COR-L47 (cell line): ENCODE data around the gene SLC29A3.

ENCODE experiments used
- DNase-seq: peaks from one replicate; lab custom pipeline; 2025; lab: John Stamatoyannopoulos, UW

The SLC29A3 gene

DNA sequence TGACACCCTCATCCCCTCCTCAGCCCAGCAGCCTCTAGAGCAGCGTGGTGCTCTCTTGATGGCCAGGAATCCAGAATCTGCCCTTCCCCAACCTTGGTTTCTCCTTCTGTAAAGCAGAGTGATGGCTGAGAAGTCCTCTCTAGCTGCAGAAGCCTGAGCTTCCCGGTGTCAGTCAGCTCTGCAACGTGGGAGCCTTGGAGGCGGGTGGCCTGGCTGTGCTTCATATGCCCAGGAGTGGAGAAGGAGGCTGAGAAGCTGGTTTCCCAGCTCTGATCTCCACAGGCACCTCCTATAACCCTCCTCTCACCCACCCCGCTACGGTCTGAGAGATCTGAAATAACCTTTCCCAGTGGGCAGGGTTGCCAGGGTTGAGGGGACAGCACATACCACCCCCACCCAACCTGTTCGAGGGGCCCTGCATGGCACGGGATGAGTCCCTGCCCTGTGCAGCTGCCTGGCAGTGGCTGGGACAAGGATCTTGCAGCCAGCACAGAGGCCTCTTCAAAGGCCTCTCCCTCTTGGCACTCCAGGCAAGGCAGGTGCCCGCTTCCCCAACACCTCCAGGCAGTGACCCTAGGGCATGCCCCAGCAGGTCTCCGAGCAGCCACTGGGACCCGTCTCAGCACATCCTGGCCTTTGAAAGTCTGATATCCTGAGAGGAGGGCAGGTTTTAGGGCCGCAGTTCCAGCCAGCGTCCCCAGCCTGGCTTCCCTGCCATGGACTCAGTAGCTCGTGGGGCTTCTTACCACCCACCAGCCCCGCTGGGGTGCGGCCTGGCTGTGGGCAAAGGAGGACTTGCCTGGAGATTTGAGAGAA lies 18.3 kb upstream of the SLC29A3 start:
- DNase-seq, result no peak

DNA sequence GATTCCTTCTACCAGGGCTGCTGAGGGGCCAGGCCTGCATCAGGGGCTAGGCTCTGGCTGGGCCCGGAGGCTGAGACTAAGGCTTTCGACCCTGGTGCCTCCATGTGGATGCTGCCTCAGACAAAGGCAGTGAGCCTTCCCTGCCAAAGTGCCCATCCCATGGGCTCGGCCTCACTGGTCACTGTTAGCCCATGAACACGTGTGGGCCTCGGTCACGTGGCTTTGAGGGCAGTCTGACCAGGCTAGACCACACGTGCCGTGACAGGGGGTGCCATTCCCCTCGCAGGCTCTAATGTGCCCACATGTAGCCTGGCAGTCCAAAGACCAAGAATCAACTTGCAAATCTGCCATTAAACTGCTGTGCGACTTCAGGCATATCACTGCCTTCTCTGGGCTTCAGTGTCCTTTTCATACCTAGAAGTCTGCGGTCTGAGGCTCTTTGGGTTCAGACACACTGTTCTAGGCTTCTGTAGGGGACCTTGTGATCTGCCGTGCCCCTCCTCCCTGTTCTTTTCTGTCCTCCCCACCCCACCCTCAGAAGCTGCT lies 17.6 kb upstream of the SLC29A3 start:
- DNase-seq, result no peak

GRCh38 chr10:71302451-71302850 lies 16.6 kb upstream of the SLC29A3 start:
- no peak for DNase-seq

- DNase-seq, result peak; percentile 34
Measured at GRCh38 chr10:71302874-71303568, 16.0 kb upstream of the SLC29A3 start.

- no peak for DNase-seq
Measured at GRCh38 chr10:71303569-71303907, 15.5 kb upstream of the SLC29A3 start.

DNA sequence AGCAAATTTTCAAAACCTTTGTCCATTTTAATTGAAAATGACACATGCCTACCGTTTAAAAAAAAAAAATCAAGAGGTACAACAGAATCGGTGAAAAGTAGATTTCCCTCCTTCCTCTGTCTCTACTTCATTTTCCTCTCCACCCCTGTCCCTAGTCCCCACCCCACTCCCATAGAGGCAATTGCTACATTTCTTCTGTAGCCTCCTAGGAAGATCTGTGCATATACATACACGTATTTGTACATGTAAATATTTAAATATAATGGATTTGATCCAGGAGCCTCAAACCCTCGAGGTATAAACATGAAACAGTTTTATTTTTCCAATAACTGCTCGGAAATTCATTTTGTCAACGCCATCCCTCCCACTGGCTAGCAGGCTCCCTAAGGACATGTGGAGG lies 14.1 kb upstream of the SLC29A3 start:
- no peak for DNase-seq

DNA sequence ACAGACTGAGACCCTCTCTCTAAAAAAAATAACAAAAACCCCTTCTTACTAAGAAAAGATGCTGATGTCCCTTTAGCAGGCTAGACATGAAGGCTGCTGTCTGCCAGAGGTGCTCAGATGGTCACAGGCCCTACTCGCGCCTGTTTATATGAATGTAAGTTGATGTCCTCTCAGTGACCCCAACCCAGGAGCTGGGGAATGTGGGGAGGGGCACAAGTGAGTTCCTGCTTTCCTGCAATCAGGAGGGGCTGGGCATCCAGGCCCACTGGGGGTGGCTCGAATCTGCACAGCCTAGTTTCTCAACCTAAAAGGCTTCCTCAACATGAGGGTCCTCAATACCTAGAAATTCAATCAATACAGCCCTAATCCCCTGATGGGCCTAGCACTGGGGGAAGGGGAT lies 12.1 kb upstream of the SLC29A3 start:
- no peak for DNase-seq

DNA sequence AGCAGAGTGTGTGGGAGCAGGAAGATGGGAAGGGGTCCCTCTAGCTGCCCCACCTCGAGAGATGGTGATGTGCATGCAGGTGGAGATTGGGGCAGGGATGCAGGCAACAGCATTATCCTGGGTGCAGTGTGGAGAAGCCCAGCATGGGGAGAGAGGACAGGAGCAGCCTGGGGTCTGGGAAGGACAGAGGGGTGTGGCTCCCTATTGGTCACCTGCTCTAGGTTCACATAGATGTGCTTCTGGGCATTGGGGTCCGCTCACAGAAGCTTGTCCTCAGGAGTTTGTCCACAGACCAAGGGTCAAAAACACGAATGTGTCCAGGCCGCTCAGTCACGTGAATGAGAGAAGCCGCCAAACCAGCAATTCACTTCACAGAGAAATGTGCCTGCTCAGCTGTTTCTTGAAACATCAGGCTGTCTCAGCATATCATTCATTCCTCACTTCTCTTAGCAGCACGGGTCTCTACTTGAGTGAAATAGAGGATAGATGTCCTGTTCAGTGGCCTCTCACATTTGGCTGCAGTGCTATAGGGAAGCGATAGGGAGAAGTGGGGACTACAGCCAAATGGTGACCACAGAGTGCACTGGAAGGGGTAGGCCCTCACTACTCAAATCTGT lies 11.5 kb upstream of the SLC29A3 start:
- DNase-seq, result no peak

GRCh38 chr10:71308244-71308643 lies 10.8 kb upstream of the SLC29A3 start:
- no peak for DNase-seq

DNA sequence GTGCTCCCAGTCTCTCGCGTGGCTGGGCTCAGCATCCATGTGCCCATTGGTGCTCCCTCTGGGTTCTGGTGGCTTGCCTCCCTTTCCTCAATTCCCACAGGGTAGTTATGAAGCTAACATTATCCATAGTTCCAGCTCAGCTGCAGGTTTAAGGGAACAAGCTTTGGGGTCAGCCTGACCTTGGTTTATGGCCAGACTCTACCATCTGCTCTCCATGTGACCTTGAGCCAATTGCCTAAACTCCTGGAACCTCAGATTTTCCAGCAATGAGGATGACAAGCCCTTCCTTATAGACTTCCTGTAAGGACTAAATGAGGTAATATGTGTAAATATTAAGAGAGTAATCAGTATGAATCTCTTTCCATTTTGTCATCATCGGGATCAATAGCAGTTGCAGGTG lies 10.1 kb upstream of the SLC29A3 start:
- DNase-seq, result no peak

GRCh38 chr10:71309919-71310318 lies 9.1 kb upstream of the SLC29A3 start:
- DNase-seq, result no peak

GRCh38 chr10:71312220-71312619 lies 6.8 kb upstream of the SLC29A3 start:
- no peak for DNase-seq

DNA sequence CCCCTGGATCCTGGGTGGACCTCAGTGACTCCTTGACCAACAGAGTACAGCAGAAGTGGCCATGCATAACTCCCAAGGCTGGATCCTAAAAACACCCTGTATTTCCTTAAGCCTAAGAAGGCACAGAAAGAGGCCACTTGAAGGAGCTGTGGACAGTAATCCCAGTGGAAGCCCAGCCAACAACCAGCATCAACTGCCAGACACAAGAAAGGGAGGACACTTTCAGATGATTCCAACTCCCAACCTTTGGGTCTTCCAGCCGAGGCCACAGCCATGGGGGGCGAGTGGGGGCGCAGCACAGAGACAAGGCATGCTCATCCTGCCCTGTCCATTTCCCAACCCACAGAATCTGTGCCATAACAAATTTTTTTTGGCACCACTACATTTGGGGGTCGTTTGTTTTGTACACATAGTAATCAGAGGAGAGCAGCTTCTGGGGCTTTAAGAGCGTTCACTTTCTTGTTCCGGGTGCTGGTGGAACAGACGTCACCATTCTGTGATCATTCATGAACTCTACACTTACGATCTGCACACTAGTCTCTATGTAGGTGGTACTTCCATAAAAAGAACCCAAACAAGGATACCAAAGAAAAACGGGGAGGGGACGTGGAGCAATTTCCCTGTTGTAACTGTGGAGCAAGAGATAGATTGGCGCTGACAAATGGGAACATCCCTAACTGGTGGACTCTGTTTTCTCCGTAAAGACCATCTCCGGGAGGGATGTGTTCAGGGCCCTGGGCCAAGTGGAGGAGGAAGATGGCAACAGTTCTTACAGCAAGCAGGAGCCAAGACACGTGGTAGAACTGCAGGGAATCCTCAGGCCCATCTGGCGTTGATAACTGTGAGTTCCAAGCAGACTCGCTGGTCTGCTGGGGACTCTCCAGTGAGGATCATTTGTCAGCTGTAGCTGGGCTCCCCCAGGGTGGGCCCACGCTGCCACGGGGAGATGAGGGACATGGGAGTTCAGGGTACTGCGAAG lies 6.0 kb upstream of the SLC29A3 start:
- DNase-seq, result peak; percentile 10

DNA sequence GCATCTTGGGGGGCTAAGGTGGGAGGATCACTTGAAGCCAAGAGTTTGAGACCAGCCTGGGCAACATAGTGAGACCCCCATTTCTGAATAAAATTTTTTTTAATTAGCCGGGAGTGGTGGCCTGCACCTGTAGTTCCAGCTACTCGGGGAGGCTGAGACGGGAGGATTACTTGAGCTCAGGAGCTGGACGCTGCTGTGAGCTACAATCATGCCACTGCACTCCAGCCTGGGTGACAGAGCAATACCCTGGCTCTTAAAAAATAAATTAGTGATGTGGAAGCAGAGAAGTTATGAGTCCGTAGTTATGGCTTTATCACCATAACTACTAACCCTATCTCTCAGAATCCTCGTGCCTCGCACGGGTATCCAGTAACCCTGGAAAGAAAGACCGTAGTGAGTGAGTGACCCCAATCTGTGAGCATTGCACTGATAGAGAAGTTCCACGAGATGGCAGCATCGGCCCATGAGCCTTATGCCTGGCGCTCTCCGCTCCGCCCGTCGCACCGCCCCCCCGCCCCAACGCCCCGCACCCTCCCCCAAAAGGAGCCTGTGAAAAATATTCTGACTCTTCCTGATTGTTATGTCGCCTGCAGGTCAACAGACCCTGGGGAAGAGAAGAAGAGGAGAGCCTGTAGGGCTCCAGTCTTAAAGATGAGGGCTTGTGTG lies 4.9 kb upstream of the SLC29A3 start:
- no peak for DNase-seq

GRCh38 chr10:71314694-71315225 lies 4.3 kb upstream of the SLC29A3 start:
- DNase-seq, result no peak

GRCh38 chr10:71316056-71316785 lies 2.8 kb upstream of the SLC29A3 start:
- no peak for DNase-seq

DNA sequence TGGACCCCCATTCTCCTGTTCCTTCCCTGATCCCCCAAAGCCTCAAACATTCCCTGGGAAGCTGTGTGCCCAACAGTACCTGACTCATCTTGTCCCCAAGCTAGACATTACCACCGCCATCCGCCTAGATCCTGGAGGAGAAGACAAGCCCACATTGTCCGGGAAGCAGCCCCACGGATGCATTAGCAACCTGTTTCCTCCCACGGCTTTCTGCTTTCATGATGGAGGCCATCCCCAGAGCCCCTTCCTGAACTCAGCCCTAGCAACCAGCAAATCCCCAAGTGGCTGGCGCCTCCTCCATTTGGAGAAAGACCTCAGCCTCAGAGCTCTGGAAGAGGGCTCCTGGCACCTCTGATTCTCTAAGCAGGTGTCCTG lies 2.3 kb upstream of the SLC29A3 start:
- DNase-seq, result no peak

- DNase-seq, result no peak
Measured at GRCh38 chr10:71317739-71318138, 1.3 kb upstream of the SLC29A3 start.

DNA sequence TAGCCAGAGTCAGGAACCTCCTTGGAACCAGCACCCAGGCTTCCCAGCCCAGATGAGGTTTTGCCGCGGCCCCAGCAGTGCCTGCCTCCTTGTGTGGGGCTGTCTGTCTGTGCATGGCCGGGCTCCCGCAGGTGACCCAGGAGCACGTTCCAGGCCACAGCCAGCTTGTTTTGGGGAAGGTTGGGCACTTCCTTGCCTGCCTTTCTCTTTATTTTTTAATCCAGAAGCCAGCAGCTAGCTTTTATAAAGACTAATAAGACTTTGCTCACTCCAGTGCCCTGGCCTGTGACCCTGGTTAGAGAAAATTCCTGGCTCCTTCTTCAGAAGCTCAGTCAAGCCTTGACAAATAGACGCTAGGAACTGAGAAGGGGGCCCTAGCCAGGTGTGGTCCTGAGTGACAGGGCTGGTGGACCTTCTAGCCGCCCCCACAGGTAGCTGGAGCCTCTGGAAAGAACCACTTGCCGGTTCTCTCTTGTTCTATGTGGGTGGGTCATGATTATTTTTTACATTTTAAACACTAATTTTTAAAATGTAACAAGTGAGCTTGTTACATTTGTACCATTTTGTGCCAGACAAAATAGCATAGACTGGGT lies 837 bp downstream of the SLC29A3 start:
- DNase-seq, result no peak

GRCh38 chr10:71320592-71320991 lies 1.5 kb downstream of the SLC29A3 start:
- DNase-seq, result no peak
